A673 (cell line): ENCODE measurements around the gene NOS3.

ENCODE experiments used
- EZH2 ChIP-seq: fragments of 200-600 bp; sonication (generic); IDR thresholded peaks from 2 replicates; pipeline ENCODE4 v1.6.1; 2017; ENCODE audit warnings: borderline replicate concordance, low read depth, mild to moderate bottlenecking, mixed read lengths, antibody characterized with exemption, low read length; ENCODE audit not compliant: poor library complexity, severe bottlenecking
- TF ChIP-seq, protein P1 (sequence below): fragments of 300-800, 200-600 bp; sonication (generic); conservative IDR thresholded peaks from 2 replicates; pipeline ENCODE4 v1.5.1; 2017; ENCODE audit warnings: low read depth, mild to moderate bottlenecking, antibody characterized with exemption, low read length, moderate library complexity, mixed read lengths

DNA sequence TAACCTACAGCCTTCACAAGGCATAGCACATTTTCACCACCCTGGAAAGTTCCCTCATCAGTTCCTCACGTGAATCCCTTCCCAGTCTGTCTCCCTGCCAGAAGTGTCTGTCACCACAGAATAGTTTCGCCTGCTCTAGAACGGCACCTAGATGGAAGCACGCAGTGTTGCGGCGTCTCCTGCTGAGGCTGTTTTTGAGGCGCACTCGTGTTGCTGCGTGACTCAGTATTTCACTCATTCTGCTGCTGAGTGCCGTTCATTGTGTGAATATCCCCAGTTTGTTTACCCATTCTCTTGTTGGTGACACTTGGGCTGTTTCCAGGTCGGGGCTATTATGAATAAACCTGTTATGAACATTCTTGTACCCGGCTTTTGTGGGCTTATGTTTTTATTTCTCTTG lies 12.8 kb downstream of the NOS3 start:
- TF ChIP-seq, protein P1, sequence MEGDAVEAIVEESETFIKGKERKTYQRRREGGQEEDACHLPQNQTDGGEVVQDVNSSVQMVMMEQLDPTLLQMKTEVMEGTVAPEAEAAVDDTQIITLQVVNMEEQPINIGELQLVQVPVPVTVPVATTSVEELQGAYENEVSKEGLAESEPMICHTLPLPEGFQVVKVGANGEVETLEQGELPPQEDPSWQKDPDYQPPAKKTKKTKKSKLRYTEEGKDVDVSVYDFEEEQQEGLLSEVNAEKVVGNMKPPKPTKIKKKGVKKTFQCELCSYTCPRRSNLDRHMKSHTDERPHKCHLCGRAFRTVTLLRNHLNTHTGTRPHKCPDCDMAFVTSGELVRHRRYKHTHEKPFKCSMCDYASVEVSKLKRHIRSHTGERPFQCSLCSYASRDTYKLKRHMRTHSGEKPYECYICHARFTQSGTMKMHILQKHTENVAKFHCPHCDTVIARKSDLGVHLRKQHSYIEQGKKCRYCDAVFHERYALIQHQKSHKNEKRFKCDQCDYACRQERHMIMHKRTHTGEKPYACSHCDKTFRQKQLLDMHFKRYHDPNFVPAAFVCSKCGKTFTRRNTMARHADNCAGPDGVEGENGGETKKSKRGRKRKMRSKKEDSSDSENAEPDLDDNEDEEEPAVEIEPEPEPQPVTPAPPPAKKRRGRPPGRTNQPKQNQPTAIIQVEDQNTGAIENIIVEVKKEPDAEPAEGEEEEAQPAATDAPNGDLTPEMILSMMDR, result no peak
- no peak for TF ChIP-seq EZH2
